Spleen (tissue), 11 donors: ENCODE measurements around the gene CDC123. TPM values are rescaled to one million over a fixed set of nuclear protein-coding genes. Genes with fewer than 3 reads are reported as not detected.

Experiments used
- DNase-seq: peaks from one replicate; pipeline ENCODE4 v3.0.0-alpha.2; 2020
- H3K27ac ChIP-seq, 8 donors: fragments of 200-600 bp; sonication (generic) in 7 of 8; 1 replicate in 4 of 8; 2 replicates in 4 of 8; pipeline versions ENCODE4 v1.5.0 to v1.8.0; 2016 to 2021; ENCODE audit warnings: inconsistent platforms in 4 of 8, mild to moderate bottlenecking in 4 of 8, moderate library complexity in 1 of 8
- H3K27me3 ChIP-seq, 7 donors: fragments of 200-600 bp; sonication (generic) in 6 of 7; replicated peaks in 1 of 7; 1 replicate in 4 of 7; 2 replicates in 3 of 7; pipeline versions ENCODE4 v1.5.0 to v1.8.0; 2016 to 2021; ENCODE audit warnings: inconsistent platforms in 3 of 7, mild to moderate bottlenecking in 1 of 7
- H3K36me3 ChIP-seq, 6 donors: fragments of 200-600 bp; sonication (generic) in 5 of 6; 1 replicate in 4 of 6; 2 replicates in 2 of 6; pipeline versions ENCODE4 v1.5.0 to v1.8.0; 2016 to 2021; ENCODE audit warnings: inconsistent platforms in 2 of 6
- H3K4me1 ChIP-seq, 6 donors: fragments of 200-600 bp; sonication (generic) in 5 of 6; 1 replicate in 3 of 6; 2 replicates in 3 of 6; pipeline versions ENCODE4 v1.5.0 to v1.8.0; 2016 to 2021; ENCODE audit warnings: inconsistent platforms in 3 of 6
- H3K4me3 ChIP-seq, 8 donors: fragments of 200-600 bp; sonication (generic) in 7 of 8; 1 replicate in 4 of 8; 2 replicates in 4 of 8; pipeline versions ENCODE4 v1.5.0 to v1.8.0; 2016 to 2021; ENCODE audit warnings: inconsistent platforms in 4 of 8, mild to moderate bottlenecking in 4 of 8, moderate library complexity in 2 of 8
- H3K9me3 ChIP-seq, 8 donors: fragments of 200-600 bp; sonication (generic) in 7 of 8; 1 replicate in 4 of 8; 2 replicates in 4 of 8; pipeline versions ENCODE4 v1.5.0 to v1.8.0; 2016 to 2021; ENCODE audit warnings: inconsistent platforms in 4 of 8
- POLR2A ChIP-seq, 3 donors: fragments of 450-650 bp; IDR thresholded peaks; one replicate each; pipeline ENCODE4 v1.5.1; 2017; ENCODE audit warnings: antibody characterized with exemption in 3 of 3, mild to moderate bottlenecking in 1 of 3
- POLR2AphosphoS5 ChIP-seq, 3 donors: sonication (generic); formaldehyde crosslinking; IDR thresholded peaks; one replicate each; pipeline ENCODE4 v1.5.1; 2017; ENCODE audit warnings: antibody characterized with exemption in 3 of 3
- WGBS, 5 donors: extraction: QIAGEN DNeasy Blood & Tissue Kit in 3 of 5; methylation state at CpG; one replicate each; pipeline versions ENCODE4 v1.1.5 to v1.1.7; 2013 to 2018; 5-methylcytosine and 5-hydroxymethylcytosine counted together
- intact Hi-C: fragments of 100-400 bp; cut with DNase I; formaldehyde crosslinking; loops from one replicate; pipeline ENCODE4 v1.15.0; 2023; ENCODE audit warnings: low total_unique reads
- polyA plus RNA-seq, 3 donors: library from polyadenylated mRNA; stranded (reverse); fragments of 200-250 nt; gene quantifications; one replicate each; pipeline ENCODE4 v1.2.1, GENCODE V29; 2013
- total RNA-seq, 7 donors: library from RNA; depleted of rRNA in 3 of 7; stranded (reverse); fragments of >200 nt in 3 of 7; fragmentation: NEBNext Ultra II Directional in 4 of 7; extraction: Animal tissue kit (Norgen Biotek cat#: 25700) in 4 of 7; gene quantifications; one replicate each; pipeline versions ENCODE4 v1.1.0 to v1.2.1, GENCODE V29; 2016 to 2021
- TF ChIP-seq, protein P1 (sequence below), 11 experiments: fragments of 200-600 bp in 7 of 11; fragments of 450-650 bp in 4 of 11; sonication (generic) in 4 of 11; IDR thresholded peaks in 8 of 11; conservative IDR thresholded peaks in 3 of 11; 1 replicate in 7 of 11; 2 replicates in 4 of 11; pipeline versions ENCODE4 v1.4.0 to v1.8.0; 2016 to 2021; ENCODE audit warnings: antibody characterized with exemption in 11 of 11, inconsistent platforms in 4 of 11, mild to moderate bottlenecking in 1 of 11
- donor health status: healthy with polysubstance abuse.
- donor health status: DM: no; HTN: no; CAD: no; lungs with moderate emphysema.
- donor health status: DM: no; HTN: no; CAD: no.
- donor health status: Bipolar disorder and iron deficiency.
- donor health status: healthy.
- donor health status: DM: no; HTN: no; CAD: no.
- donor health status: DM: yes; HTN: yes; CAD: no.

CDC123 gene
- total and polyA plus RNA-seq, 10 donors: 38.8 to 93.8 (median 59.9) TPM

DNA sequence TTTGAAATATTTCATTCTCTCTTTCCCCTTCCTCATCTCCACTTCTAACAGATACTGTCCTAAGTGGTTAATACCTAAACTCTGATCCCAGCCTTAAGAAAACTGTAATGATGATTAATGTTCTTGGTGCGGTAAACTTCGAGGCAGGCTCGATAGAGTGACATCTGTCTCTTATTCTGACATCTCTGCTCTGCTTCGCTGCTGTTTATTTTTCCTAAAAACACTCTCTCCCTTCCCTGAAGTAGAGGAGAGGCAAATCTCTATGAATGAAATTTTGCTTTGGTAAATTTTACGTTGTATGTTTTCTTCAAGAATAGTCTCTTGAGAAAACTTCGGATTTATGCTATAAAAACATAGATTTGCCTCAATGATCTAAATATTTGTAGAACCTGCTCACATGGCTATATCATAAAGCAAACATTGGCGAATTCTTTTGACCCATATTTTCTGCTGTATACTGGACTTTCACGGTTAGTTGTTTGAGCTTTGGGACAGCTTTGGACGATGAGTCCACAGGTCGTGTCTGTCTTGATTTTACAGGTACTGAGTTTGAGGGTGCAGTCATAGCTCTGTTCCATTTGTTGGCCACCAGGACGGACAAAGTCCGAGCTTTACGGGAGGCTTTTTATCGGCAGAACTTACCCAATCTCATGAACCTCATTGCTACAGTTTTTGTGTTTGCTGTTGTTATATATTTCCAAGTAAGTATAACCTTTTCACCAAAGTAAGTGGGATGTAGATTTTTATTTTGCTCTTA lies 39.4 kb upstream of the CDC123 start:
- H3K36me3 ChIP-seq: peaks cover 0 to 95% (median 34%) of the 10 kb centered on the region in 6 donors
- no peaks in the 10 kb centered on the region for H3K9me3 ChIP-seq
- intact Hi-C loops: no loop called here
- H3K4me1 ChIP-seq: peaks cover 0 to 9% (median 0%) of the 10 kb centered on the region in 6 donors
- H3K27ac ChIP-seq: no peak overlapping the region
- no peak for TF ChIP-seq POLR2A (IDR thresholded peaks at IDR 0.05)
- TF ChIP-seq POLR2AphosphoS5 (IDR thresholded peaks at IDR 0.05): no peak
- TF ChIP-seq, protein P1, sequence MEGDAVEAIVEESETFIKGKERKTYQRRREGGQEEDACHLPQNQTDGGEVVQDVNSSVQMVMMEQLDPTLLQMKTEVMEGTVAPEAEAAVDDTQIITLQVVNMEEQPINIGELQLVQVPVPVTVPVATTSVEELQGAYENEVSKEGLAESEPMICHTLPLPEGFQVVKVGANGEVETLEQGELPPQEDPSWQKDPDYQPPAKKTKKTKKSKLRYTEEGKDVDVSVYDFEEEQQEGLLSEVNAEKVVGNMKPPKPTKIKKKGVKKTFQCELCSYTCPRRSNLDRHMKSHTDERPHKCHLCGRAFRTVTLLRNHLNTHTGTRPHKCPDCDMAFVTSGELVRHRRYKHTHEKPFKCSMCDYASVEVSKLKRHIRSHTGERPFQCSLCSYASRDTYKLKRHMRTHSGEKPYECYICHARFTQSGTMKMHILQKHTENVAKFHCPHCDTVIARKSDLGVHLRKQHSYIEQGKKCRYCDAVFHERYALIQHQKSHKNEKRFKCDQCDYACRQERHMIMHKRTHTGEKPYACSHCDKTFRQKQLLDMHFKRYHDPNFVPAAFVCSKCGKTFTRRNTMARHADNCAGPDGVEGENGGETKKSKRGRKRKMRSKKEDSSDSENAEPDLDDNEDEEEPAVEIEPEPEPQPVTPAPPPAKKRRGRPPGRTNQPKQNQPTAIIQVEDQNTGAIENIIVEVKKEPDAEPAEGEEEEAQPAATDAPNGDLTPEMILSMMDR (IDR thresholded peaks at IDR 0.05 in 8 of 11, conservative IDR thresholded peaks at IDR 0.05 in 3 of 11): no peak
- no peak for DNase-seq
- 90 to 96% (median 94%) methylated on average over 14 of the region's 14 CpGs for WGBS, 5 donors
- H3K27me3 ChIP-seq: no peaks in the 10 kb centered on the region
- H3K4me3 ChIP-seq: no peak overlapping the region

- WGBS, 5 donors: 53 to 85% (median 72%) methylated on average over 3 of the region's 3 CpGs
- no peak for TF ChIP-seq POLR2AphosphoS5 (IDR thresholded peaks at IDR 0.05)
- TF ChIP-seq, protein P1 (IDR thresholded peaks at IDR 0.05 in 8 of 11, conservative IDR thresholded peaks at IDR 0.05 in 3 of 11): no peak
- TF ChIP-seq POLR2A (IDR thresholded peaks at IDR 0.05): no peak
These were observed 37.9 kb upstream of the CDC123 start for GRCh38 chr10:12158111-12158510.

GRCh38 chr10:12160664-12161063 lies 35.3 kb upstream of the CDC123 start:
- TF ChIP-seq POLR2A (IDR thresholded peaks at IDR 0.05) (no peak), POLR2AphosphoS5 (IDR thresholded peaks at IDR 0.05) (no peak)
- TF ChIP-seq, protein P1 (IDR thresholded peaks at IDR 0.05 in 8 of 11, conservative IDR thresholded peaks at IDR 0.05 in 3 of 11): no peak
- intact Hi-C loops: no loop called here
- H3K4me1 ChIP-seq: peaks cover 0 to 9% (median 0%) of the 10 kb centered on the region in 6 donors
- DNase-seq: no peak
- no peaks in the 10 kb centered on the region for H3K27me3 ChIP-seq
- H3K4me3 ChIP-seq: no peak overlapping the region
- H3K27ac ChIP-seq: no peak overlapping the region
- H3K9me3 ChIP-seq: no peaks in the 10 kb centered on the region
- peaks cover 0 to 99% (median 49%) of the 10 kb centered on the region in 6 donors for H3K36me3 ChIP-seq
- 91 to 98% (median 93%) methylated on average over 5 of the region's 5 CpGs for WGBS, 5 donors

More at GRCh38 chr10:12158111-12158510, 37.9 kb upstream of the CDC123 start:
- Histone ChIP-seq H3K36me3 (peaks cover 0 to 95% (median 45%) of the 10 kb centered on the region in 6 donors), H3K27me3 (no peaks in the 10 kb centered on the region), H3K4me1 (peaks cover 0 to 9% (median 0%) of the 10 kb centered on the region in 6 donors), H3K9me3 (no peaks in the 10 kb centered on the region), H3K27ac (no peak overlapping the region), H3K4me3 (no peak overlapping the region)
- no peak for DNase-seq
- intact Hi-C loops: no loop called here

DNA sequence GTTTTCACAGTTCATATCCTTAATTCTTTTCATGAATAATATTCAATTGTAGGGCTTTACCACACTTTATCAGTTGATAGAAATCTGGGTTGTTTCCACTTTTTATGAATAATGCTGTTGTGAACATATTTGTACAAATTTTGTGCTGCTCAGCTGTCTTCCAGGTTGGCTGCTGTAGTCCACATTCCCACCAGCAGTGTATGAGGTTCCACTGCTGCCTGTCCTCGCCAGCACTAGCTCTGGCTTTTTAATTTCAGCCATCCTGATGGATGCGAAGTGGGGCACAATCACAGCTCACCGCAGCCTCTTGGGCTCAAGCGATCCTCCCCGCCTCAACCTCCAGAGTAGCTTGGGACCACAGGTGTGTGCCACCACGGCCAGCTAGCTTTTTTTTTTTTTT lies 33.1 kb upstream of the CDC123 start:
- H3K36me3 ChIP-seq: peaks cover 0 to 100% (median 63%) of the 10 kb centered on the region in 6 donors
- H3K27ac ChIP-seq: no peak overlapping the region
- H3K9me3 ChIP-seq: no peaks in the 10 kb centered on the region
- DNase-seq: no peak
- H3K27me3 ChIP-seq: no peaks in the 10 kb centered on the region
- intact Hi-C loops: no loop called here
- H3K4me3 ChIP-seq: no peak overlapping the region
- H3K4me1 ChIP-seq: peaks cover 0 to 6% (median 0%) of the 10 kb centered on the region in 6 donors
- 95 to 99% (median 98%) methylated on average over 6 of the region's 6 CpGs for whole genome bisulfite sequencing, 5 donors
- TF ChIP-seq, protein P1 (IDR thresholded peaks at IDR 0.05 in 8 of 11, conservative IDR thresholded peaks at IDR 0.05 in 3 of 11): no peak
- TF ChIP-seq POLR2AphosphoS5 (IDR thresholded peaks at IDR 0.05): no peak
- no peak for TF ChIP-seq POLR2A (IDR thresholded peaks at IDR 0.05)
